SKM-1 (cell line): Measurements from ENCODE around the gene JMJD4.

Experiments used
- DNase-seq: peaks from one replicate; lab custom pipeline; 2025; ENCODE audit not compliant: unreplicated experiment; lab: John Stamatoyannopoulos, UW

The JMJD4 gene

DNA sequence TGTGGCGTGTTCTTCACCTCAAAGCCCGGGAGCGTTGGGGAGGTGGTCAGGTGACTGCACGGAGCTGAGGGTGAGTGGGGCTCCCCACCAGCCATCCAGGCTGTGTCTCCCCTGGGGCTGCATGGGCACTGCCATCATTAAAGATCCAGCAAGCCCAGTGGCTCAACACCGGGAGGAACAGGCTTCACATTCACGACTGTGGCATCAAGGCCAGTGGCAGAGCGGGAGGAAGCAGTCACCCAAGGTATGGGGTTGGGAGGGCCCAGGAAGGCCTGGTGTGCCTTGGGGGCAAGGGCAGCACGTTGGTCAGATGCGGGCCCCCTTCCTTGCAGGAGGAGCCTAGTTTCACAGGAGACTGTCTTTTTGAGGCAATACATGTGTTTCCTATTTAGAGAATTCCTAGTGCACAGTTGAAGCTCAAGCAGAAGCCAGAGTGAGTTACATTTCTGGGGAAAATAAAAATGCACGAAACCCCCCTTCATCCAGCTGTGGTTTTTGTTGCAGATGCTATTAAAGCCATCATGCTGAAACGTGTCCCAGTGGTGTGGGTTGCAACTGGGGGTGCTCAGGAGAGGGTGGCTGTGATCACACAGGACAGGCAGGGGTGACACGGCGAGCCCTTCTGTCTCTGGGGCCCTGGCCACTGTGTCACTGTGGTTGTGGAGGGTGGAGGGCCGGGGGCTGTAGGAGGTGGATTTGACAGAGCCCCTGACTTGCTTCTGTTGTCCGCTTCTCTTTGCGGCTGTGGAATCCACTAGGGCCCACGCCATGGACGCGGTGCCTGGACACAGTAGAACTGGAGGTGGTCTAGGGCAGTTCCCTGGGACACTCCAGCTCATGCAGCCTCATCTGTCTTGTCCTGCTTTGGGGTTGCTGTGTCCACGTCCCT is 34.2 kb upstream of the JMJD4 start:
- no peak for DNase-seq

DNA sequence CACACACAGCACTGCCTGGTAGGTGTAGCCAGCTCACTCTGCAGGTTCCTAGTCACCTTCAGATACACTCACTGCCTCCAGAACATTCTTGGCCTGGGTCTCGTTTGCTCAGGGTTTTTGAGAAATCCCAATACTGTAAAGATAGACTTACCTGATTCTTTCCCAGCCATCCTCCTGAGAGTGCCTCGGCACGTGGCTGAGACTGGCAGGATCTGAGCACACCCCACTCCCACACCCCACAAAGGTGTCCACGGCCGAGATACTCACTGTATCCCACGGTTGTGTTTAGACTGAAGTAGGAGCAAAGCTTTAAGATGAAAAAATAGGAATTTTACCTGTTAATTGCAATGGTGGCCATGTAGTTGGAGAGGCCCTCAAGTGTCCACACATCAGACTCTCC is 33.5 kb upstream of the JMJD4 start:
- no peak for DNase-seq

DNA sequence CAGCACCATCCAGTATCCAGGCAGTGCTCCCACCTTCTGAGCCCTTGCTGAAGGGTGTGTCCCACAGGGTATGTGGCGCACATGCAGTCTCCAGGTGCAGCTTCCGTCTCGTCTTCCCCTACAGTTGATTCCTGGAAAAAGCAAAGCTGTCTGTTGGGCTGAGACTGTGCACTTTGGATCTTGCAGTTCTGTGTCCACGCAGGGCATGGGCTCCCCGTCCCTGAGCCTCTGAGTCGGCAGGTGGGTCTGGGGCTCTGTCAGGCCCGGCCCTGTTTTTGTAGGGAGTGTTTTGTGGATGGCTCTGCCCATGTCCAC is 33.0 kb upstream of the JMJD4 start:
- no peak for DNase-seq

DNA sequence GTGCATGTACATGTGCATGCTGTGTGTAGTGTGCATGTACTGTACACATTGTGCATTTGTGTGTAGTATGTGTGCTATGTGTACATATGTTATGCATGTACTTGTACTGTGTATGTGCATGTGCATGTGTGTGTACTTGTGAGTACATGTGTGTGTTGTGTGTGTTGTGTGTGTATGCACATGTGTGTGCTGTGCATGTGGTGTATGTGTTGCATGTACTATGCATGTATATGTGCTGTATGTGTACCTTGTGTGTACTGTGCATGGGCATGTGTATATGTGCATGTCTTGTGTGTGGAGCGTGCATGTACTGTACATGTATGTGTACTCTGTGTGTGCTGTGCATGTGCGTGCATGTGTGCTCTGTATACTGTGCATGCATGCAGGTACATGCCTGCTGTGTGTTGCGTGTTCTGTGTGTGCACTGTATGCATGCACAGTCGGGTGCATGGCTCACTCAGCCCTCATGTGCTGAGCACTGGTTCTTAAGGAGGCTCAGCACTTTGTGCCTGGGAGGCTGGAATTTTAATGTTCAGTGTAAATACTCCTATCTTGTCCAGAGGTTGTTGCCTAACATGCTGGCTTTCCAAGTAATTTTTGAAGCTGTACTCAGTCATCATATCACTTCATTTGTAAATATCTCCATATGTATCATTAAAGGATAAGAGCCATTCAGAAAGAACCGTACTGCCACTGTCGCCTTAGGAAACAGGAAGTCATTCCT is 32.5 kb upstream of the JMJD4 start:
- DNase-seq: no peak

DNA sequence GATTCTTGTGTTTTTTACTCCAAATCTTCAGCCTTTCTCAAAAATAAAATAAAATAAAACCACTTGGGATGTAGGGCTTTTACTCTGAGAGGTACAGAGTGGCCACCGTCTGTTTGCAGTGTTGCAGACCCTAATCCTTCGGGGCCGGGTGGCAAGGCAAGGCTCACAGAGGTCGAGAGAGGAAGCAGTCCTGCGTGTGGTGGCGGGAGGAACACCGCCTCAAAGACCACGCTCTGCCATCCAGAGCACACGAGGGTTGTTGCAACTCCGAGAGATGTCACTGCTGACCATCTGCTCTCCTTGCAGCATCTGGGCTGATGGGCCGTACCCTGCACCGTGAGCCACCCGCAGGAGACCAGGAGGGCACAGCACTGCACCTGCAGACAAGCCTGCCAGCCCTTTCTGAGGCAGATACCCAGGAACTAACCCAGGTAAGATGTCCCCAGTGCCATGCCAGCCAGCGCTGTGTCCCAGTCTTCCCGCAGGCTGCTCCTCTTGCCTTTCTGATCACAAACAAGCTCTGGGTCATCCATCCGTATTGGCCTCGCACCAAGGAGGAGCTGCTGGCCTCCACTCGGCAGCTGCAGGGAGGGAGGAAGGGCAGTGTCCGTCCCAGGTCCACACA is 31.7 kb upstream of the JMJD4 start:
- DNase-seq: no peak

DNA sequence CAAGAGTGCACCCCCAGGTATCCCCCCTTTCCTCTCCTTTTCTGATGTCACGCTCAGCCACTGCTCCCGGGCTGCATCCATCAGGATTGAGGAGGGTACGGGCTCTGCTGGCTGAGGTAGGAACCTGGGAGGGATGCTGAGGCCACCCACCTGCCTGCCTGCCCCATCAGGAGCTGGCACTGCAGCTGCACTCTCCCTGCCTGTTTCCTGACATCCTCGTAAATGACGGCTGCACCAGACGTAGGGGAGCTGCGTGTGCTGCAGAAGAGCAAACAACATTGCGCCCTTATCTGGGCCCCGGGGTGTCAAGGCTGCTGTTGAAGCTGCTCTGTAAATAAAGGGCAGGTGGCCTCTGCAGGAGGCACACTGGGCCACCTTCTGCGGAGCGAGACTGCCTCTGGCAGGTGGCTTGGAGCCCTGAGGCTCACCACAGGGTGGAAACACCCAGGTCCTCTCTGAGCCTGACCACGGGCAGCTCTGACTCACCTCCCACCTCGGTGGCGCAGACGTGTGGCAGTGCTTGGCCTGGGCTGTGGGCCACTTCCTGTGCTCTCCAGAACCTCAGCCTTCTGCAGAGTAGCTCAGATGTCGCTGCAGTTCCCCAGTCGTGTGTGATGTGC is 31.0 kb upstream of the JMJD4 start:
- no peak for DNase-seq

DNA sequence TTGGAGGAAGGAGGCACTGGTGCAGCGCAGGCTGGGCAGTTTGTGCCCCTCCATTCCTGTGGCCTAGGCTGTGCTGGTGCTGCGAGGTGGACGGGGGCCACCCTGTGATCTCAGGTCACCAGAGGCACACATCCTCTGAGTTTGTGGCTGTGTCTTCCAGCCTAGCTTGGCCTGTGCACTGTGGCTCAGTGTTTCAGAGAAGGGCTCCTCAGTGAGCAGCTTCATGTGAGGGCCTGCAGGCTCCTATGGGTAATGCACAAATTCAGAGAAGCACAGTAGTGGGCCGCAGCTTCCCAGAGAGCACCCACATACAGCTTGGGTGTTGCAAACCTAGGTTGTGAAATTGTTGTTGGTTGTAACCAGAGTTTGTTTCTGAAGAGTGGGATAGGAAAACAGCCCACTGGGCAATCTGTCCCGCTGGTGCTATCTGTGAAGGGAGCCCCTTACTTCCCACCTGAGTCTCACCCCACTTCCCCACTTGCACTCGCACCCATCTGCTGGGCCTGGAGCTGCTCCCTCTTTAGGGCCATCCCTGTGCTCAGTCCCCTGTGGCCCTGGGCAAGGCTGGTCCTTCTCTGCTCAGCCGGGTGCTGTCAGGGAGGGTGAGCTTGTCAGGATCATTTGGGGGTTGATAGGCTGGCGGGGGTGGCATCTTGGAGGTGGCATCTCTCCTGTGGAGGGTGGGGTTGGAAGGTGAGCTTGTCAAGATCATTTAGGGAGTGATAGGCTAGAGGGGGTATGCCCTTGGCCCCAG is 30.3 kb upstream of the JMJD4 start:
- DNase-seq: no peak

DNA sequence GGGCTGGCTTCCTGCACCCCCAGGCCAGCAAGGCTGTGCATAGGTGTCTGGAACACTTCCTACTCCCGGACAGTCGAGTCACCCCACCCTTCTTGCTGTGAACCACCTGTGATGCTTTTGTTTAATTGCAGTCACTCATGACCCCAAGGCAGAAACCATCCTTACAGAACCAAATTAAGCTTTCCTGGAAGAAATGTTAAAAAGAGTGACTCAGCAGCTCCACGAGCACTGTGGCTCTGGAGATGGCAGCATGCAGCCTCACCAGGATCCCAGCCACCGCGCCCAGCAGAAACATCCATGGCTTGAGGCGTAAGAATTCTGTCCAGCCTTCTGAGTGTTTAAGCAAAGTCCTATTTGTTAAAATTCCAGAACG is 28.9 kb upstream of the JMJD4 start:
- DNase-seq: no peak

DNA sequence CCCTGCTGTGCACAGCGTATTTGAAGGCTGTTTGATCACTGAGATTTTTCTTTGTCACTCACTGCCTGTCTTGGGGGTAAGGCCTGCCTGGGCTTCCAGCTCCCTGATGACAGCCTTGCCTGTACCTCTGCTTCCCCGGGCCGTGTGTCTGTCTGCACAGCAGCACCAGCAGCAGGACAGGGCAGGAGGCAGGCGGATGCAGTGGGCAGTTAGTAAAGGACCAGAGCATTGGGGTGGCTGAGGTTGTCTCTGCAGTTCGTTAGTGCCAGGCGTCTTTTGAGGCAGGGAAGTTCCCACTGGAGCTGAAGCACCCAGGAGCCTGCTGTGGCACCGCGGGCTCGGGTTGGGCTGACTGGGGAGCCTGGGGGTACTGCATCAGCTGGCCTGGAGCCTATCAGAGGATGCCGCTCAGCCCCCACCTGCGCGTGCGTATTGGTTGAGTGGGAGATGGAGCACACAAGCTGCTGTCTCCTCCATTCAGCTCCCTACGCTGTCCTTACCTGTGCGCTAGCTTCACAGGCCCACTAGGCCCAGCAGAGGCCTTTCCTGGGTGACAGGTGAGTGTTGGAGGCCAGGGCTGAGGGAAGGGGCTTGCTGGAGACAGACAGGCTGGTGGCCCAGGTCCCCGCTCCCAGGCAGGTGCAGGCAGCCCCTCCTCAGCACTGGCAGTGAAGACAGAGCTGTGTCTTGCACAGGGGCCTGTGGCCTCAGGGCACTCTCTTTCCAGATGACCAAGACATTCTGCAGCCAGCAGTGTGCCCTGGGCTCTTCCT is 28.3 kb upstream of the JMJD4 start:
- no peak for DNase-seq

DNA sequence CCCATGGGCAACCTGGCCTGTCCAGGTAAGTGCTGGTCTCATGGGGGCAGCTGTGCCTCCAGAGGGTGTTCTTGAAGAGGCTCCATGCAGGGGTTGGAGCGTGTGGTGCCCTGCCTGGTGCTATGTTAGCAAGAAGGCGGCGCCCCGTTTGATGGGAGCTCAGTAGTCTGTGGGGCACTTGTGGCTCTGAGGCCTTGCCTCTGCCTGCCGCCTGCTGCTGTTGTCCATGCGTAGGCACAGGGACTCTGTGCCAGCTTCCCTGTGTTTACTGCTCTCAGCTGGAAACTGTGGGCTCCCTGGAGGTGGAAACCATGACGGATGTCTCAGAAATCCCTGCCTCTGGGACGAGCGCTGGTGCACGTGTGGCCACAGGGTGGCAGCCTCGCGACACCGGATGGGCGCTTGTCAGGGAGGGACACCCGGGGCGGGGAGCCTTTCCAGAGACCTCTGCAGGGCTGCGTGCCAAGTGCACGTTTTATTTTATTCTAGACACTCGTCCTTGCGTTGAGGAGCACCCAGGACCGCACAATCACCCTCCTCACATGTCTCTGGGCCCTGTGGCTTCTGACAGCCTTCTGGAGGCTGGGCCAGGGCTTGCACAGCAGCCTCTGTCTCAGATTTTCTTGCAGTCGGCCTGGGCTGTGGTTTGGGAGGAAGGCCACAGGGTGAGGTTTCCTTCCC is 27.3 kb upstream of the JMJD4 start:
- peak; percentile 83 for DNase-seq

DNA sequence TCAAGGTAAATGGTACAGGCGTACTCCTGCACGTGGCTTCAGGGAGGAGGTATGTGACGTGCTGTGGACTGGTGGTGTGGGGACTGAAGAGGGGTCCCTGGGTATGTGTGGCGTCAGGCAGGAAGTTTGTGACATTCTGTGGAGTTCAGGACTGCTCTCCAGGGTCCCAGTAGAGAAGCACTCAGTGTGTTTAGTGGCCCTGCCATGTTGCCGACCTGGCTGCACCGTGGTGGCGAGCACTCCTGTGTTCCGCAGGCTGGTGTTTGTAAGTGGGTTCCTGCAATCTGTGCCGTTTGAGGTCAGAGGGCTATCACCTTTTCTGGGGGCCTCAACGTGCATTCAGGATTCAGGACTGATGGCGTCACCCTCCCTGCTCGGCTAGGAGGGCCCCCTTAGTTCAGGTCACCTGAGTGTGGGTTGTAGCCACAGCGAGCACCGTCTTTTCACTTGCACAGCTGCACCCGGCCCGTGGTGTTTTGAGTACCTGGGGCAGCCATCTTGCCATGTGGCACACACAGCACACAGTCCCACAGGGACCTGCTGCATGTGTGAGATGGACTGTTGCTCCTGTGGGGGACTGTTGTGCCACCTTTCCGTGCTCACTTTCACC is 26.6 kb upstream of the JMJD4 start:
- no peak for DNase-seq

DNA sequence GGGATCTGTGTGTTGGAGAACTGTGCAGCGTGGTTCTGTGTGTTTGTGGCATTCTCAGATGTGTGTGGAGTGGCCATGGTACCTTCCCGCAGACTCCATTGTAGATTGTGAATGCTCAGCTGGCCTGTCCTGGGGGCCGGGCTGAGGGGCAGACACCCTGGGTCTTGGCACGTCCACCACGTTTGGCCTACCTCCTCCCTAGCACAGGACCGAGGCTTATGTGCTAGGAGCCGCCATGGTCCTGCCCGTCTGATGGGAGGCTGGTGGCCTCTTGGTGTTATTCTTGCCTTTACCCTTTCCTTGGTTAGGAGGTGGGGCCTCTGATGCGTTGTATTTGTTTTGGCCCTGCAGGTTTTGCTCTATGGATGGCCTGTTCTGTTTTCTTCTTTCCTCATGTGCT is 25.3 kb upstream of the JMJD4 start:
- no peak for DNase-seq

DNA sequence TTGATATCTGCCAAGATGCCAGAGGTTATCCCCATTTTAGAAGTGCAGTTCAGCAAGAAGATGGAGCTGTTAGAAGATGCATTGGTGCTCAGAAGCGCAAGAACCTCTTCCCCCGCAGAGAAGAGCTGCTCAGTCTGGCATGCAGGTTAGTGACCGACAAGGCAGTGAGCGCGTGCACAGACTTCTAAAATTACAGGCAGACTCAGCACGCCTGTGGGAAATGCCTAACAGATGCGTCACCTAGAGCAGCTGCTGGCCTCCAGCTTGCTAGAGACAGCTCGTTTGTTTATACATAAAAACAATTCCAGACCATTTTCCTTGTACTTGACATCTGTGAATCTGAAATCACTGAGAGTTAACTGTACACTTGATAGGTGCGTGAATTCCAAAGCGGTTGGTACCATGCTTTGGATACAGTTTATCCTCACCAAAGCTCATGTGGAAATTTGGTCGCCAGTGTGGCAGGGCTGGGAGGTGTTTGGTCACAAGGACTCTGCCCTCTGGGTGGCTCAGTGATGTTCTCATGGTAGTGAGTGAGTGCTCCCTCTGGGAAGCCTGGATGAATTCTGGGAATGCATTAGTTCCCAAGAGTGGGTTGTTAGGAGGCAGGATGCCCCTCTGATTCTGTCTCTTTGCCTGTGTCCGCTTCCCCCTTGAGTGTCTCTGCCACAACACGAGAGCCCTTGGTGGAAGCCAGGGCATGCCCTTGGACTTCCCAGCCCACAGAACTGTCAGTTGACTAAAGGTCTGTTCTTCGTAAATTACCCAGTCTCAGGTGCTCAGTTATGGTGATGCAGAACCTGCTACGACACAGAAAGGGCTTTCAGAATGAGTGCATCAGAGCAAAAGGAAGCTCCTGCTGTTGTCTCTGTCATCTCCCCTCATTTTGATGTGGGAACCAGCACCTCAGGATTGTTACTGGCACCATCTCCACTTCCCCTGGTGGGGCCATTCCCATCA is 24.5 kb upstream of the JMJD4 start:
- DNase-seq: no peak

DNA sequence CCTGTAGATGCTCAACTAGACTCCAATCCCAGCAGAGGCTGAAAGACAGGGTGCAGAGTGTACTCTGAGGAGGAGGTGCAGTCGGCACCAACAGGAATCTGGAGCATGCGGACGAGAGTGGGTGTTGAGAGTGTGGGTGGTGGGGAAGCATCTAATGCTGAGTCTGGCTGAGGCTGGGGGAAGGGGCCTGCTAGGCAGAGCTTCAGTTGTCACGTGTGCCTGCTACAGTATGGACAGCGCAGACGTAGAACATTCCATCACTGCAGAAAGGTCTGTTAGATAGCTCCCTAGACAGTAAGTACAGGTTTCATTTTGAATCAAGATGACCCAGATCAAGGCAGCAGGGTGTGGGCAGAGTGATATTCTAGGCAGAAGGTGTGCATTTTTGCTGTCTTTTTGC is 23.3 kb upstream of the JMJD4 start:
- DNase-seq: no peak

DNA sequence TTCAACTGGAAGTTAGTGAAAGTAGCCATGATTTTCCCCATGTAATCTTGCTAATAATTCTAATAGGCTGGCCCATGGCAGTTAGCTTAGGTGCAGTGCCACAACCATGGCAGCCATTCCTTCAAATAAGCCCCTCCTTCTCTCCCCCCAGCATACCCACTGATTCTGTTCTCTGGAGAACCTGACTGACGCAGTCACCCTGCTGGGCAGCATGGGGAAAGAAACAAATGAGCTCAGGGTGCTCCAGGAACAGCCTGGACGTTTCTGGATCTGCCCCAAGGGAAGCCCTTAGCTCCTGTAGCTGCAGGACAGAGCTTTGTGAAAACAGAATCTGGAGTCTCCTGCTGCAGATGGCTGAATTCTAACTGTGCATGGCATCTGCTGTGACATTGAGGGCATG is 22.7 kb upstream of the JMJD4 start:
- DNase-seq: no peak

DNA sequence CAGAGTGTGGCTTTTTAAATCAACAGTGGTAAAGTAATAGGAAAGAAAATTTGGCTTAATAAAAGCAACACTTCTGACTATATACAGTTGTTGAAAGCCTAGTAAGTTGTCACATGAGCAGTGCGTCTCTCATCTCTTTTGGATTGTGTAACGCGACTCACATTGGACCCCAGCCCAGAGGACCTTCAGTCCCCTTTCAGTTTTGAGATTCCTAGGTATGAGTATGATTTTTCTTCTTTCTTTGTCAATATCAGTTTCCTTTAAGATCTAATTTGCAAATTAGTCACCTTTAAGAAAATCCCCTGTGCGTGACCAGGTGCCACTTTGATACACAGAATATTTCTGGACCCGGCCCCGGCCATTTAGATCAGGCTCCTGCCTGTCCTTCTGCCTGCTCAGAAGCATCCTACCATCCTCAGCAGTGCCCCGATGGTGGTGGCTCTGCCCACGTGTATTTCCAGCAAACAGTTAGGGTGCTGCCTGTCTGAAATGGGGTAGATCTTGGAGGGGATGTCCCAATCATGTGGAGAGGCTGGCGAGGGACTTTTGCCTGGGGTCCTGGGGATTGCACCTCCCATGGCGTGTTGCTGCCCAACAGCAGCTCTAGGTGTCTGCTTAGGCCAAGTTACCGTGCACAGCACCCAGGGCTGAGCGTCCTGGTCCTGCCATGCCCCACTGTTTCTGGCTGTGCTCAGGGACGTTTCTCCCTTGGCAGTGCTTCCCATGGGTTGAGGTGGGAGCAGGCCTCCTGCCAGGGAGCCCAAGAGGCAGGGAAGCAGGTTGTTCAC is 21.3 kb upstream of the JMJD4 start:
- no peak for DNase-seq

DNA sequence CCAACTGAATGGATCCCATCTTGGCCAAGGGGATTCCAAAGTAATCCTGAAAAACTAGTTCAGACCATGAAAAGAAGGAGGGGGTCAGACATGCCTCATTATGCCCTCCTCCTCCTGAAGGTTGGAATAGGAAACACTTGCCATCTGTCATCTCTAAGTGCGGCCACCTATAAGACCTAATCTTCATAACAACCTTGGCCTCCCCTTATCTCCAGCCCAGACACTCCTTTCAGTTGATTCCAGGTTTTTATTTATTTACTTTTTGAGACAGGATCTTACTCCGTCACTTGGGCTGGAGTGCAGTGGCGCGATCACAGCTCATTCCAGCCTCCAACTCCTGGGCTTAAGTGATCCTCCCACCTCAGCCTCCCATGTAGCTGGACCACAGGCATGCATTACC is 19.9 kb upstream of the JMJD4 start:
- no peak for DNase-seq
